HCT116 (cell line): ENCODE data around the gene SCN7A. TPM values are rescaled to one million over a fixed set of nuclear protein-coding genes. Genes with fewer than 3 reads are reported as not detected.
A peak's percentile ranks its signal among the peaks of the same experiment; 100 is the strongest.

Source experiments
- ATAC-seq: fragments of 200-7000 bp; cut with Tn5 transposase; 2 replicates; pipeline ENCODE4 v1.9.1; 2020; ENCODE audit warnings: mild to moderate bottlenecking, moderate library complexity
- BruUV-seq: library from RNA; stranded (reverse); fragments of 400-500 nt; replicated peaks from 2 replicates; lab custom pipeline; 2021; lab: Mats Ljungman, UMichigan
- CTCF ChIA-PET: fragments of 300-600 bp; sonication (Branson Sonifier 250); formaldehyde crosslinking; loops from one replicate; lab custom pipeline; 2021; ENCODE audit warnings: antibody characterized with exemption; lab: Charles Lee
- POLR2A ChIA-PET: fragments of 300-600, 350-600 bp; sonication (Branson Sonifier 250); formaldehyde crosslinking; loops from one replicate; lab custom pipeline; 2021; ENCODE audit warnings: antibody characterized with exemption; lab: Charles Lee
- RAD21 ChIA-PET, 2 experiments: fragments of 300-600 bp; sonication (Branson Sonifier 250); formaldehyde crosslinking; loops; one replicate each; lab custom pipeline; 2023; ENCODE audit warnings: low total read pairs in 2 of 2; ENCODE audit not compliant: uncharacterized antibody in 2 of 2, unreplicated experiment in 2 of 2, low non-redundant PET in 1 of 2; lab: Charles Lee
- DNase-seq: peaks from one replicate; pipeline ENCODE4 v3.0.0-alpha.2; 2010; ENCODE audit warnings: low read depth, low spot score
- H2AFZ ChIP-seq: fragments of 200-600 bp; shearing (Covaris generic), sonication (generic); 2 replicates; pipeline ENCODE4 v1.6.1; 2017; ENCODE audit warnings: low read depth, mixed run types, mixed read lengths, antibody characterized with exemption, low read length; ENCODE audit not compliant: poor library complexity, severe bottlenecking
- H3K27ac ChIP-seq: 2 replicates; pipeline ENCODE4 v1.5.1; 2012; ENCODE audit warnings: low read depth, low read length
- H3K27me3 ChIP-seq: fragments of 200-600 bp; sonication (generic); 2 replicates; pipeline ENCODE4 v1.6.1; 2016; ENCODE audit warnings: mixed run types, low read length, mixed read lengths; ENCODE audit not compliant: insufficient read depth
- H3K36me3 ChIP-seq, 2 experiments: fragments of 200-500 bp in 1 of 2; fragments of 200-600 bp in 1 of 2; sonication (Bioruptor generic) in 1 of 2; sonication (generic) in 1 of 2; 2 replicates each; pipeline versions ENCODE4 v1.5.1 to v1.6.1; 2014 to 2016; ENCODE audit warnings: low read length in 2 of 2, inconsistent platforms in 1 of 2, mixed read lengths in 1 of 2, mixed run types in 1 of 2; ENCODE audit not compliant: insufficient read depth in 2 of 2, control insufficient read depth in 1 of 2
- H3K4me1 ChIP-seq, 2 experiments: fragments of 200-600 bp in 1 of 2; sonication (generic) in 1 of 2; 2 replicates each; pipeline versions ENCODE4 v1.5.1 to v1.6.1; 2012 to 2017; ENCODE audit warnings: low read length in 2 of 2, inconsistent platforms in 1 of 2, mild to moderate bottlenecking in 1 of 2, mixed read lengths in 1 of 2, mixed run types in 1 of 2, moderate library complexity in 1 of 2; ENCODE audit not compliant: insufficient read depth in 2 of 2, control insufficient read depth in 1 of 2
- H3K4me2 ChIP-seq: fragments of 200-600 bp; sonication (generic); 2 replicates; pipeline ENCODE4 v1.6.1; 2017; ENCODE audit warnings: mixed run types, low read length, mixed read lengths
- H3K4me3 ChIP-seq, 2 experiments: fragments of 200-600 bp in 1 of 2; sonication (generic) in 1 of 2; replicated peaks in 1 of 2; 2 replicates each; pipeline ENCODE4 v1.5.1; 2011 to 2016; ENCODE audit warnings: low read length in 2 of 2, control low read depth in 1 of 2, low read depth in 1 of 2, mild to moderate bottlenecking in 1 of 2, mixed read lengths in 1 of 2, mixed run types in 1 of 2
- H3K79me2 ChIP-seq: fragments of 200-600 bp; sonication (generic); 2 replicates; pipeline ENCODE4 v1.6.1; 2017; ENCODE audit warnings: mild to moderate bottlenecking, mixed run types, low read length, moderate library complexity, mixed read lengths; ENCODE audit not compliant: insufficient read depth
- H3K9ac ChIP-seq: fragments of 200-600 bp; sonication (generic); 2 replicates; pipeline ENCODE4 v1.6.1; 2016; ENCODE audit warnings: low read length, mixed read lengths
- H3K9me2 ChIP-seq: fragments of 200-600 bp; sonication (generic), shearing (Covaris generic); 2 replicates; pipeline ENCODE4 v1.6.1; 2017; ENCODE audit warnings: mixed run types, mild to moderate bottlenecking, moderate library complexity; ENCODE audit not compliant: insufficient read depth
- H3K9me3 ChIP-seq, 2 experiments: fragments of 200-500 bp in 1 of 2; fragments of 200-600 bp in 1 of 2; sonication (Bioruptor generic) in 1 of 2; sonication (generic) in 1 of 2; 2 replicates each; pipeline ENCODE4 v1.6.1; 2014 to 2017; ENCODE audit warnings: low read length in 2 of 2, mixed read lengths in 2 of 2, inconsistent platforms in 1 of 2, low read depth in 1 of 2, mild to moderate bottlenecking in 1 of 2, mixed run types in 1 of 2, moderate library complexity in 1 of 2; ENCODE audit not compliant: control insufficient read depth in 1 of 2, insufficient read depth in 1 of 2
- H4K20me1 ChIP-seq: fragments of 200-600 bp; sonication (generic), shearing (Covaris generic); 2 replicates; pipeline ENCODE4 v1.6.1; 2017; ENCODE audit warnings: mixed run types, mild to moderate bottlenecking, moderate library complexity; ENCODE audit not compliant: insufficient read depth
- ATF3 ChIP-seq: IDR thresholded peaks from 2 replicates; pipeline ENCODE4 v1.6.1; 2012
- CEBPB ChIP-seq: IDR thresholded peaks from 2 replicates; pipeline ENCODE4 v1.6.1; 2012; ENCODE audit warnings: low read depth
- CTCF ChIP-seq, 3 experiments: fragments of 200-600 bp in 1 of 3; sonication (generic) in 1 of 3; IDR thresholded peaks in 2 of 3; conservative IDR thresholded peaks in 1 of 3; 2 replicates each; pipeline ENCODE4 v1.5.1; 2012 to 2017; ENCODE audit warnings: low read depth in 2 of 3, low read length in 2 of 3, antibody characterized with exemption in 1 of 3, borderline replicate concordance in 1 of 3, control low read depth in 1 of 3, mild to moderate bottlenecking in 1 of 3, mixed read lengths in 1 of 3, mixed run types in 1 of 3, moderate library complexity in 1 of 3; ENCODE audit not compliant: insufficient read depth in 1 of 3
- ELF1 ChIP-seq: IDR thresholded peaks from 2 replicates; pipeline ENCODE4 v1.6.1; 2012; ENCODE audit warnings: low read depth, borderline replicate concordance
- EZH2 ChIP-seq: fragments of 200-600 bp; sonication (generic); IDR thresholded peaks from 2 replicates; pipeline ENCODE4 v1.6.1; 2017; ENCODE audit warnings: antibody characterized with exemption, mixed run types
- EZH2phosphoT487 ChIP-seq: fragments of 200-600 bp; IDR thresholded peaks from 2 replicates; pipeline ENCODE4 v1.6.1; 2018; ENCODE audit warnings: antibody characterized with exemption, borderline replicate concordance
- FOSL1 ChIP-seq: IDR thresholded peaks from 2 replicates; pipeline ENCODE4 v1.6.1; 2012; ENCODE audit warnings: low read depth
- JUND ChIP-seq: IDR thresholded peaks from 2 replicates; pipeline ENCODE4 v1.6.1; 2012
- MAX ChIP-seq: IDR thresholded peaks from 2 replicates; pipeline ENCODE4 v1.6.1; 2012
- POLR2AphosphoS5 ChIP-seq: IDR thresholded peaks from 2 replicates; pipeline ENCODE4 v1.6.1; 2011; ENCODE audit warnings: mild to moderate bottlenecking, low read depth, low read length, moderate library complexity
- RAD21 ChIP-seq: IDR thresholded peaks from 2 replicates; pipeline ENCODE4 v1.6.1; 2012; ENCODE audit warnings: low read depth, mild to moderate bottlenecking
- REST ChIP-seq: IDR thresholded peaks from 2 replicates; pipeline ENCODE4 v1.6.1; 2012; ENCODE audit warnings: low read depth
- SIN3A ChIP-seq: IDR thresholded peaks from 2 replicates; pipeline ENCODE4 v1.6.1; 2012; ENCODE audit warnings: low read depth
- YY1 ChIP-seq: IDR thresholded peaks from 2 replicates; pipeline ENCODE4 v1.6.1; 2011; ENCODE audit warnings: low read length, low read depth, moderate library complexity, mild to moderate bottlenecking; ENCODE audit not compliant: insufficient replicate concordance; ENCODE audit errors: extremely low read depth
- ZBTB33 ChIP-seq: IDR thresholded peaks from 2 replicates; pipeline ENCODE4 v1.6.1; 2011; ENCODE audit warnings: mild to moderate bottlenecking, low read length, moderate library complexity; ENCODE audit not compliant: insufficient replicate concordance; ENCODE audit errors: extremely low read depth
- ZFX ChIP-seq: fragments of 450-650 bp; IDR thresholded peaks from 2 replicates; pipeline ENCODE4 v1.6.1; 2017
- intact Hi-C: fragments of 100-400 bp; cut with micrococcal nuclease; formaldehyde crosslinking; loops from 2 replicates; pipeline ENCODE4 v1.10.0; 2022
- total RNA-seq: library from RNA; stranded (reverse); gene quantifications from one replicate; pipeline ENCODE4 v1.2.1, GENCODE V29; 2021; ENCODE audit not compliant: unreplicated experiment

The SCN7A gene
- total RNA-seq, 1 experiment from 2014 or later, result 0.07 TPM

- TF ChIP-seq FOSL1 (no peak), CEBPB (no peak), POLR2AphosphoS5 (no peak), YY1 (peak; percentile 39)
These were observed 132.5 kb downstream of the SCN7A start (continued) for GRCh38 chr2:166361351-166362153.

GRCh38 chr2:166360906-166361305 is 133.1 kb downstream of the SCN7A start:
- H2AFZ ChIP-seq, result no peak overlapping the region
- no peaks in the 10 kb centered on the region for H4K20me1 ChIP-seq
- intact Hi-C loops, result loop anchor here (1.0 to 5.0 kb wide), 2 partner anchors 58 to 156 kb away; no protein-coding TSS in a partner anchor
- H3K79me2 ChIP-seq, result no peaks in the 10 kb centered on the region
- no peak overlapping the region for H3K4me2 ChIP-seq
- BruUV-seq, result no TSS peak
- no peaks in the 10 kb centered on the region for H3K9me3 ChIP-seq
- H3K9me2 ChIP-seq, result no peaks in the 10 kb centered on the region
- DNase-seq, result no peak
- no peaks in the 10 kb centered on the region for H3K36me3 ChIP-seq
- ATAC-seq, result no peak
- no peaks in the 10 kb centered on the region for H3K4me1 ChIP-seq
- no peak overlapping the region for H3K4me3 ChIP-seq
- no peak overlapping the region for H3K27ac ChIP-seq
- POLR2A ChIA-PET, result no interaction called here
- no peak overlapping the region for H3K9ac ChIP-seq
- CTCF ChIA-PET, result interaction anchor here (0.7 to 1.7 kb wide), 9 partner anchors 14 to 116 kb away, joined by 3 to 13 read pairs (median 4); no protein-coding TSS in a partner anchor
- RAD21 ChIA-PET, result interaction anchor here (0.9 to 1.0 kb wide), 2 partner anchors 58 to 59 kb away, joined by 3 to 4 read pairs; no protein-coding TSS in a partner anchor
- H3K27me3 ChIP-seq, result peaks cover 10% of the 10 kb centered on the region; the same call in 1 of the 2 replicates
- TF ChIP-seq FOSL1 (no peak), JUND (no peak), RAD21 (no peak), CTCF (IDR thresholded peaks at IDR 0.05 in 2 of 3, conservative IDR thresholded peaks at IDR 0.05 in 1 of 3; ENCODE audit: borderline replicate concordance in 1 of 3, insufficient read depth in 1 of 3, low read depth in 2 of 3, low read length in 2 of 3) (no peak), EZH2phosphoT487 (no peak), ELF1 (no peak), CEBPB (no peak), ZBTB33 (no peak), EZH2 (no peak), YY1 (no peak), REST (no peak), ATF3 (no peak), ZFX (no peak), MAX (no peak), SIN3A (no peak)
